GM23338 (cell line): Measurements from ENCODE around the gene TOLLIP. TPM values are rescaled to one million over a fixed set of nuclear protein-coding genes. Genes with fewer than 3 reads are reported as not detected.

Experiments
- ATAC-seq: fragments of 200-7000 bp; cut with Tn5 transposase; 3 replicates; pipeline ENCODE4 v1.9.1; 2020
- DNase-seq: peaks from one replicate; pipeline ENCODE4 v3.0.0-alpha.2; 2015; ENCODE audit warnings: low spot score
- H2AFZ ChIP-seq: fragments of 200-600 bp; sonication (generic); 2 replicates; pipeline ENCODE4 v1.8.0; 2016; ENCODE audit warnings: antibody characterized with exemption, mild to moderate bottlenecking, moderate library complexity
- H3F3A ChIP-seq: fragments of 200-600 bp; sonication (generic); replicated peaks from 2 replicates; pipeline ENCODE4 v1.8.0; 2017; ENCODE audit warnings: antibody characterized with exemption, mixed run types, low read depth
- H3K27ac ChIP-seq: fragments of 200-600 bp; sonication (generic); 2 replicates; pipeline ENCODE4 v1.6.1; 2016; ENCODE audit warnings: low read depth
- H3K27me3 ChIP-seq: fragments of 200-600 bp; sonication (generic); 2 replicates; pipeline ENCODE4 v1.8.0; 2016; ENCODE audit warnings: mild to moderate bottlenecking, mixed run types, moderate library complexity; ENCODE audit not compliant: insufficient read depth
- H3K36me3 ChIP-seq: fragments of 200-600 bp; sonication (generic); 2 replicates; pipeline ENCODE4 v1.8.0; 2016; ENCODE audit warnings: mild to moderate bottlenecking; ENCODE audit not compliant: insufficient read depth
- H3K4me1 ChIP-seq: fragments of 200-600 bp; sonication (generic); 2 replicates; pipeline ENCODE4 v1.8.0; 2016; ENCODE audit warnings: mild to moderate bottlenecking, moderate library complexity; ENCODE audit not compliant: insufficient read depth
- H3K4me2 ChIP-seq: fragments of 200-600 bp; sonication (generic); 2 replicates; pipeline ENCODE4 v1.7.1; 2017; ENCODE audit warnings: mixed run types
- H3K4me3 ChIP-seq: fragments of 200-600 bp; sonication (generic); 2 replicates; pipeline ENCODE4 v1.6.1; 2016; ENCODE audit warnings: mixed run types
- H3K79me2 ChIP-seq: fragments of 200-600 bp; sonication (generic); replicated peaks from 2 replicates; pipeline ENCODE4 v1.8.0; 2017; ENCODE audit warnings: mild to moderate bottlenecking; ENCODE audit not compliant: insufficient read depth
- H3K9me2 ChIP-seq: fragments of 200-600 bp; sonication (generic); 2 replicates; pipeline ENCODE4 v1.8.0; 2017; ENCODE audit not compliant: insufficient read depth
- H4K20me1 ChIP-seq: fragments of 200-600 bp; sonication (generic); replicated peaks from 2 replicates; pipeline ENCODE4 v1.8.0; 2017; ENCODE audit warnings: mild to moderate bottlenecking; ENCODE audit not compliant: insufficient read depth
- H3K27ac Mint-ChIP-seq: 2 replicates; pipeline ENCODE4 v1.8.0; 2020; ENCODE audit warnings: inconsistent platforms, mild to moderate bottlenecking, moderate library complexity, mixed read lengths
- H3K27me3 Mint-ChIP-seq: 3 replicates; pipeline ENCODE4 v1.8.0; 2022; ENCODE audit warnings: low read depth, mild to moderate bottlenecking, moderate library complexity, mixed read lengths, inconsistent platforms; ENCODE audit not compliant: insufficient read depth, poor library complexity
- H3K36me3 Mint-ChIP-seq: 3 replicates; pipeline ENCODE4 v1.8.0; 2021; ENCODE audit warnings: low read depth, mild to moderate bottlenecking, inconsistent platforms, moderate library complexity, mixed read lengths
- H3K4me1 Mint-ChIP-seq: 3 replicates; pipeline ENCODE4 v1.8.0; 2020; ENCODE audit warnings: mild to moderate bottlenecking, inconsistent platforms, mixed read lengths
- H3K4me3 Mint-ChIP-seq: 3 replicates; pipeline ENCODE4 v1.8.0; 2021; ENCODE audit warnings: moderate library complexity, mild to moderate bottlenecking, inconsistent platforms, mixed read lengths
- H3K9me3 Mint-ChIP-seq: 3 replicates; pipeline ENCODE4 v1.8.0; 2020; ENCODE audit warnings: moderate library complexity, mild to moderate bottlenecking, inconsistent platforms, mixed read lengths
- CREB1 ChIP-seq: fragments of 250-450 bp; sonication (Bioruptor Pico); IDR thresholded peaks from 2 replicates; pipeline ENCODE4 v1.5.0; 2020; ENCODE audit warnings: low read depth, mild to moderate bottlenecking, moderate library complexity
- CTCF ChIP-seq, 2 experiments: fragments of 200-600 bp in 1 of 2; sonication (generic) in 1 of 2; conservative IDR thresholded peaks; 2 replicates each; pipeline versions ENCODE4 v1.5.1 to v1.6.1; 2016 to 2017; ENCODE audit warnings: antibody characterized with exemption in 2 of 2, low read depth in 2 of 2, mild to moderate bottlenecking in 2 of 2, moderate library complexity in 1 of 2
- EZH2 ChIP-seq: fragments of 200-600 bp; sonication (generic); IDR thresholded peaks from one replicate; pipeline ENCODE4 v1.8.0; 2017; ENCODE audit warnings: antibody characterized with exemption, mild to moderate bottlenecking, low read depth; ENCODE audit not compliant: unreplicated experiment
- EZH2phosphoT487 ChIP-seq: fragments of 200-600 bp; sonication (generic); IDR thresholded peaks from one replicate; pipeline ENCODE4 v1.8.1; 2018; ENCODE audit warnings: antibody characterized with exemption; ENCODE audit not compliant: unreplicated experiment
- JUNB ChIP-seq: IDR thresholded peaks from one replicate; pipeline ENCODE4 v1.6.1; 2016; ENCODE audit warnings: antibody characterized with exemption; ENCODE audit not compliant: unreplicated experiment
- NANOG ChIP-seq: IDR thresholded peaks from 2 replicates; pipeline ENCODE4 v1.6.1; 2016; ENCODE audit warnings: antibody characterized with exemption, borderline replicate concordance
- POLR2AphosphoS5 ChIP-seq: IDR thresholded peaks from 2 replicates; pipeline ENCODE4 v1.6.1; 2016; ENCODE audit warnings: antibody characterized with exemption, low read depth
- REST ChIP-seq: IDR thresholded peaks from one replicate; pipeline ENCODE4 v1.6.1; 2018; ENCODE audit warnings: antibody characterized with exemption; ENCODE audit not compliant: unreplicated experiment
- STAT1 ChIP-seq: IDR thresholded peaks from one replicate; pipeline ENCODE4 v1.6.1; 2016; ENCODE audit warnings: antibody characterized with exemption; ENCODE audit not compliant: unreplicated experiment
- ZNF114 ChIP-seq: fragments of 250-450 bp; sonication (Bioruptor Pico); IDR thresholded peaks from 2 replicates; pipeline ENCODE4 v1.5.0; 2020; ENCODE audit warnings: mild to moderate bottlenecking, moderate library complexity
- ZNF331 ChIP-seq: fragments of 250-450 bp; sonication (Bioruptor Pico); IDR thresholded peaks from 2 replicates; pipeline ENCODE4 v1.5.0; 2020; ENCODE audit warnings: low read depth, mild to moderate bottlenecking, moderate library complexity
- ZNF462 ChIP-seq: fragments of 250-450 bp; sonication (Bioruptor Pico); IDR thresholded peaks from 2 replicates; pipeline ENCODE4 v1.5.0; 2020; ENCODE audit warnings: mild to moderate bottlenecking, moderate library complexity
- polyA plus RNA-seq: library from polyadenylated mRNA; unstranded; fragments of >200 nt; fragmentation: Nextera tagmentation; extraction: Ambion mirVana; gene quantifications from 2 replicates; pipeline ENCODE4 v1.2.1, GENCODE V29; 2016
- total RNA-seq: library from RNA; depleted of rRNA; stranded (reverse); fragments of >200 nt; shearing (Covaris generic); gene quantifications from 2 replicates; pipeline ENCODE4 v1.2.3, GENCODE V29; 2014
- TF ChIP-seq, protein P1 (sequence below): IDR thresholded peaks from 2 replicates; pipeline ENCODE4 v1.6.1; 2016; ENCODE audit warnings: antibody characterized with exemption

Gene TOLLIP
- total and polyA plus RNA-seq, 2 experiments from 2014 or later, result 13.5 to 18.0 TPM

DNA sequence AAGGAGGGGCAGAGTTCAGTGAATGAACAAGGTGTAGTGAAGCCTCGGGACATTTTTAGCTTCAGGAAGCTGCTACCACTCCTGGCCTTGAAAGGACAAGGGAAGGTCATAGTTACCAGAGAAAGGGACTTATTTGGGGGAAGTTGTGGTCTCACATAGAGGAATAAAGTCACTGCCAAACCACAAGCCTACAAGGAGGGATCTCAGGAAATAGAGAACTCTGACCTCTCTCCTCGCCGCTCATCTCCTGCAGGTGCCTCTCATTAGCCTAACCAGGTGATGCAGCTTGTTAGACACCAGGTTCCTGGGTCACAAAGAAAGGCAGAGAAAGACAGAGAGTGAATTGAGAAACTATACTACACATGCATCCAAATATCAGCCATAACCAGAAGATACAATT, 14.3 kb upstream of the TOLLIP start:
- peaks cover 8% of the 10 kb centered on the region; the same call in 1 of the 3 replicates for H3K36me3 Mint-ChIP-seq
- peaks cover 32% of the 10 kb centered on the region for H3K9me3 Mint-ChIP-seq
- Histone ChIP-seq H3K27me3 (no peaks in the 10 kb centered on the region), H3K4me1 (no peaks in the 10 kb centered on the region), H3F3A (no peaks in the 10 kb centered on the region), H3K79me2 (no peaks in the 10 kb centered on the region), H3K9me2 (no peaks in the 10 kb centered on the region), H4K20me1 (no peaks in the 10 kb centered on the region), H3K4me2 (no peak overlapping the region), H2AFZ (no peak overlapping the region), H3K27ac (no peak overlapping the region), H3K36me3 (no peaks in the 10 kb centered on the region), H3K4me3 (no peak overlapping the region)
- H3K4me3 Mint-ChIP-seq, result no peak overlapping the region
- DNase-seq (no peak), ATAC-seq (no peak)
- H3K4me1 Mint-ChIP-seq, result no peaks in the 10 kb centered on the region
- H3K27ac Mint-ChIP-seq, result no peak overlapping the region
- H3K27me3 Mint-ChIP-seq, result peaks cover 8% of the 10 kb centered on the region
- TF ChIP-seq CTCF (conservative IDR thresholded peaks at IDR 0.05; ENCODE audit: low read depth in 2 of 2), result no peak
- TF ChIP-seq CREB1 (CRISPR knock-in tag), result no peak
- no peak for TF ChIP-seq ZNF114
- no peak for TF ChIP-seq JUNB
- no peak for TF ChIP-seq STAT1
- TF ChIP-seq NANOG, result no peak
- TF ChIP-seq ZNF462 (CRISPR knock-in tag), result no peak
- TF ChIP-seq REST, result no peak
- no peak for TF ChIP-seq EZH2
- no peak for TF ChIP-seq POLR2AphosphoS5
- no peak for TF ChIP-seq ZNF331 (CRISPR knock-in tag)
- TF ChIP-seq, protein P1, sequence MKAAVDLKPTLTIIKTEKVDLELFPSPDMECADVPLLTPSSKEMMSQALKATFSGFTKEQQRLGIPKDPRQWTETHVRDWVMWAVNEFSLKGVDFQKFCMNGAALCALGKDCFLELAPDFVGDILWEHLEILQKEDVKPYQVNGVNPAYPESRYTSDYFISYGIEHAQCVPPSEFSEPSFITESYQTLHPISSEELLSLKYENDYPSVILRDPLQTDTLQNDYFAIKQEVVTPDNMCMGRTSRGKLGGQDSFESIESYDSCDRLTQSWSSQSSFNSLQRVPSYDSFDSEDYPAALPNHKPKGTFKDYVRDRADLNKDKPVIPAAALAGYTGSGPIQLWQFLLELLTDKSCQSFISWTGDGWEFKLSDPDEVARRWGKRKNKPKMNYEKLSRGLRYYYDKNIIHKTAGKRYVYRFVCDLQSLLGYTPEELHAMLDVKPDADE, result no peak
- no peak for TF ChIP-seq EZH2phosphoT487
